K562 (cell line): ENCODE results near the gene PAQR7. TPM values are rescaled to one million over a fixed set of nuclear protein-coding genes. Genes with fewer than 3 reads are reported as not detected.

Experiments
- ATF3 ChIP-seq, 2 experiments: fragments of 450-650 bp in 1 of 2; sonication (generic) in 1 of 2; formaldehyde crosslinking in 1 of 2; IDR thresholded peaks in 1 of 2; conservative IDR thresholded peaks in 1 of 2; 2 replicates each; pipeline versions ENCODE4 v1.6.1 to v1.8.1; 2016 to 2023; ENCODE audit warnings: mild to moderate bottlenecking in 2 of 2, moderate library complexity in 2 of 2, inconsistent platforms in 1 of 2, missing genetic modification reagents in 1 of 2
- CHD2 ChIP-seq: IDR thresholded peaks from 2 replicates; pipeline ENCODE4 v1.6.1; 2011; ENCODE audit warnings: low read depth, low read length
- CREB3L1 ChIP-seq: fragments of 450-650 bp; IDR thresholded peaks from 2 replicates; pipeline ENCODE4 v1.6.1; 2014; ENCODE audit warnings: low read depth, mild to moderate bottlenecking, moderate library complexity, borderline replicate concordance
- DIDO1 ChIP-seq: fragments of 450-650 bp; IDR thresholded peaks from 2 replicates; pipeline ENCODE4 v1.6.1; 2016; ENCODE audit warnings: low read depth, missing biosample characterization, missing genetic modification characterization
- ESRRB ChIP-seq: fragments of 250-450 bp; sonication (Bioruptor Pico); IDR thresholded peaks from 2 replicates; pipeline ENCODE4 v1.5.0; 2020; ENCODE audit warnings: mild to moderate bottlenecking, moderate library complexity, borderline replicate concordance
- HNRNPUL1 ChIP-seq: fragments of 200-400 bp; formaldehyde crosslinking; IDR thresholded peaks from 2 replicates; pipeline ENCODE4 v1.6.1; 2017; ENCODE audit warnings: low read length
- NRF1 ChIP-seq, 2 experiments: fragments of 450-650 bp; IDR thresholded peaks in 1 of 2; conservative IDR thresholded peaks in 1 of 2; 2 replicates each; pipeline ENCODE4 v1.6.1; 2014; ENCODE audit warnings: mild to moderate bottlenecking in 2 of 2
- PRDM10 ChIP-seq: fragments of 450-650 bp; IDR thresholded peaks from 2 replicates; pipeline ENCODE4 v1.6.1; 2018; ENCODE audit not compliant: partially characterized antibody
- RERE ChIP-seq: sonication (generic); formaldehyde crosslinking; IDR thresholded peaks from 2 replicates; pipeline ENCODE4 v1.8.0; 2023; ENCODE audit warnings: missing genetic modification reagents, mild to moderate bottlenecking, borderline replicate concordance
- ZBTB2 ChIP-seq: fragments of 450-650 bp; IDR thresholded peaks from 2 replicates; pipeline ENCODE4 v1.6.1; 2016; ENCODE audit warnings: antibody characterized with exemption
- ZEB2 ChIP-seq: fragments of 450-650 bp; IDR thresholded peaks from 2 replicates; pipeline ENCODE4 v1.6.1; 2016
- ZNF217 ChIP-seq: sonication (generic); formaldehyde crosslinking; IDR thresholded peaks from 2 replicates; pipeline ENCODE4 v1.8.0; 2022; ENCODE audit warnings: mild to moderate bottlenecking, missing genetic modification reagents
- ZSCAN32 ChIP-seq: fragments of 450-650 bp; formaldehyde crosslinking; IDR thresholded peaks from 2 replicates; pipeline ENCODE4 v1.4.0; 2020; ENCODE audit warnings: mild to moderate bottlenecking, moderate library complexity
- polyA plus RNA-seq, 8 experiments: library from polyadenylated mRNA; depleted of rRNA in 4 of 8; stranded (reverse) in 5 of 8; unstranded in 3 of 8; fragments of >200 nt; fragmentation: Nextera tagmentation in 2 of 8; fragmentation: Illumina TruSeq in 1 of 8; extraction: Ambion mirVana in 2 of 8; extraction: Trizol in 1 of 8; gene quantifications; 2 replicates each; pipeline versions ENCODE4 v1.2.1 to v1.2.3, GENCODE V29; 2011 to 2014; ENCODE audit warnings: inconsistent platforms in 1 of 8, missing spikeins in 1 of 8
- total RNA-seq, 7 experiments: library from RNA; depleted of rRNA in 6 of 7; stranded (reverse); fragments of >200 nt in 6 of 7; fragmentation: Illumina TruSeq in 2 of 7; extraction: Trizol in 2 of 7; gene quantifications; 2 replicates each; pipeline versions ENCODE4 v1.2.1 to v1.2.3, GENCODE V29; 2011 to 2021; ENCODE audit warnings: low replicate concordance in 1 of 7

Gene PAQR7
- total and polyA plus RNA-seq, 9 of the 15 experiments (the other 6 are each of a cell fraction or from before 2014, with no cell fraction given): 1.1 to 5.2 (median 2.6) TPM

GRCh38 chr1:25906644-25907300 is 31.3 kb upstream of the PAQR7 start (continued):
- peak; percentile 78 for TF ChIP-seq PRDM10
- TF ChIP-seq ZEB2: no peak
- no peak for TF ChIP-seq RERE (CRISPR knock-in tag)
- 0 out of 2 replicates have a peak, but pooled peaks have one; percentile 28 for TF ChIP-seq CREB3L1
- no peak for TF ChIP-seq ZSCAN32 (CRISPR knock-in tag)
- no peak for TF ChIP-seq ZNF217
- no peak for TF ChIP-seq DIDO1 (tag)
- TF ChIP-seq ATF3 (IDR thresholded peaks at IDR 0.05): peak; percentile 59
- TF ChIP-seq ATF3 (CRISPR knock-in tag; conservative IDR thresholded peaks at IDR 0.05): no peak
- 0 out of 2 replicates have a peak, but pooled peaks have one; percentile 31 for TF ChIP-seq ZBTB2
- no peak for TF ChIP-seq HNRNPUL1
- peak in 1 of 2 experiments; percentile 9; a peak in 1 of 4 replicates for TF ChIP-seq NRF1 (conservative IDR thresholded peaks at IDR 0.05 in 1 of 2, IDR thresholded peaks at IDR 0.05 in 1 of 2)
- no peak for TF ChIP-seq ESRRB
- no peak for TF ChIP-seq CHD2
